ENCODE data around the gene TSPAN9.

DNA sequence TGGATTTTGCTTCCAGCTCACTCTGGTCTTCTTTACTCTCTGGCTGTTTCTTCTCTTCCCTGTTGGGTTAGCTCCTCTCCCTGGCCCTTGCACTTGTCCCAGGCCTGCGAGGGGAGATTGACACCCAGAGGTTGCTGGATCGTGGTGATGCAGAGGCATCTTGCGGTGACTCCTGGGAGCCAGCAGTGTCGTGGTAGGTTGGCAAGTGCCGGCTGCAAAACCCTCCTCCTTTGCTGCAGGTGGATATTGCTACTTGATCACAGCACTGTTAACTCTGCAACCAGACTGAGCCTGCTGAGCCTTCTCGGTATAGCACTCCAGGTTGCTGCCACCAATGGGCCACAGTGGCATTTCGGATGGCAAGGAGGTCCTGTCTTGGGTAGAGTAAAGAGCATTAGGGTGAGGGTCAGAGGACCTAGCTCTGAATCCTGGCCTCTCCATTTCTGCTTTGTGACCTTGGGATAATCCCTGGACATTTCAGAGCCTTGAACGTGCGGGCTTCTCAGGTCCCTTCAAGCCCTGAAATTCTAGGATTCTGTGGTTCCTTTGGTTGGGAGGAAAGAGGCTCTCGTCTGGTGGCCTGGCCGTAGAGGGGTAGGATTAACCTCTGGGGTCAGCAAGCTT, 87.4 kb downstream of the TSPAN9 start:
- no peak for TF ChIP-seq EZH2 (IDR thresholded peaks at IDR 0.05; ENCODE audit: low read depth)
- TF ChIP-seq, protein P1, sequence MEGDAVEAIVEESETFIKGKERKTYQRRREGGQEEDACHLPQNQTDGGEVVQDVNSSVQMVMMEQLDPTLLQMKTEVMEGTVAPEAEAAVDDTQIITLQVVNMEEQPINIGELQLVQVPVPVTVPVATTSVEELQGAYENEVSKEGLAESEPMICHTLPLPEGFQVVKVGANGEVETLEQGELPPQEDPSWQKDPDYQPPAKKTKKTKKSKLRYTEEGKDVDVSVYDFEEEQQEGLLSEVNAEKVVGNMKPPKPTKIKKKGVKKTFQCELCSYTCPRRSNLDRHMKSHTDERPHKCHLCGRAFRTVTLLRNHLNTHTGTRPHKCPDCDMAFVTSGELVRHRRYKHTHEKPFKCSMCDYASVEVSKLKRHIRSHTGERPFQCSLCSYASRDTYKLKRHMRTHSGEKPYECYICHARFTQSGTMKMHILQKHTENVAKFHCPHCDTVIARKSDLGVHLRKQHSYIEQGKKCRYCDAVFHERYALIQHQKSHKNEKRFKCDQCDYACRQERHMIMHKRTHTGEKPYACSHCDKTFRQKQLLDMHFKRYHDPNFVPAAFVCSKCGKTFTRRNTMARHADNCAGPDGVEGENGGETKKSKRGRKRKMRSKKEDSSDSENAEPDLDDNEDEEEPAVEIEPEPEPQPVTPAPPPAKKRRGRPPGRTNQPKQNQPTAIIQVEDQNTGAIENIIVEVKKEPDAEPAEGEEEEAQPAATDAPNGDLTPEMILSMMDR (conservative IDR thresholded peaks at IDR 0.05): no peak
